ENCODE measurements around the gene ASL. TPM values are rescaled to one million over a fixed set of nuclear protein-coding genes. Genes with fewer than 3 reads are reported as not detected.
"Not testable (repeated sequence)": the region's sequence is repeated elsewhere in the genome, so short reads cannot be mapped to it uniquely, and the experiment has no call there.

ASL gene
- total RNA-seq, 1 donor from 2014 or later: 11.8 TPM

DNA sequence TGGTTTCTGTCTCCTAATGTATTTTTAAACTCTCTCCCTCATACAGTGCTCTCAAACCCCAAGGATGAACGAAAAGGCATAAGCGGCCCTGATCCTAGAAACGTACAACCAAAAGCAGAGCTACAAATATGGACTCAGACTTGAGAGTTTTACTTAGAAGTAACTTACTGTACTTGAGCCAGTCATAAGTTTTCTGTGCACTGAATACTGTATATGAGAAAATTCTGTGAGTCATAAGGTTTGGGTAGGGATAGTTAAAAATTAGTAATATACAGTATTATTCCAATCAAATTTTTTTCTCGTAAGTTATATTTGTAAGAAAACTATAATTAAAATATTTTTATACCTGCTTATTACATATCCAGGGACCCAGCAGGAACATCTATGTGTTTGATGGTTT, 5.9 kb upstream of the ASL start:
- intact Hi-C loops (cut with DNase I): no loop called here
- DNase-seq (ENCODE audit: missing footprints): no peak
- no peak for ATAC-seq

GRCh38 chr7:66070222-66070621, 5.4 kb upstream of the ASL start:
- no peak for DNase-seq (ENCODE audit: missing footprints)
- no peak for ATAC-seq
- intact Hi-C loops (cut with DNase I): no loop called here

DNA sequence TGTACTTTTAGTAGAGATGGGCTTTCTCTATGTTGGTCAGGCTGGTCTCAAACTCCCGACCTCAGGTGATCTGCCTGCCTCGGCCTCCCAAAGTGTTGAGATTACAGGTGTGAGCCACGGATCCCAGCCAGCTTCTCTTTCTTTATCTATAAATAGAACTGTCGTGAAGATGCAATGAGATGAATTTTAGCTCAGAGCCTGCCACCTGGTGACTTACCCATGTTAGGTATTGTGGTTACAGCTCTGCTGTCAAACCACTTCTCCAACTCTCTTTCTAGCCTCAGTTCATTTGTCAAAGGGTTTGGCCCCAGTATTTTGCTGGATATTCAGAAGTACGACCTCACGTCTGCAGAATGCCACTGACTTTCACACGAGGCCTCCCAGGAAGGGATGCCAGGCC, 3.4 kb upstream of the ASL start:
- ATAC-seq; intact Hi-C loops (cut with DNase I); DNase-seq (ENCODE audit: missing footprints): not testable (repeated sequence)

DNA sequence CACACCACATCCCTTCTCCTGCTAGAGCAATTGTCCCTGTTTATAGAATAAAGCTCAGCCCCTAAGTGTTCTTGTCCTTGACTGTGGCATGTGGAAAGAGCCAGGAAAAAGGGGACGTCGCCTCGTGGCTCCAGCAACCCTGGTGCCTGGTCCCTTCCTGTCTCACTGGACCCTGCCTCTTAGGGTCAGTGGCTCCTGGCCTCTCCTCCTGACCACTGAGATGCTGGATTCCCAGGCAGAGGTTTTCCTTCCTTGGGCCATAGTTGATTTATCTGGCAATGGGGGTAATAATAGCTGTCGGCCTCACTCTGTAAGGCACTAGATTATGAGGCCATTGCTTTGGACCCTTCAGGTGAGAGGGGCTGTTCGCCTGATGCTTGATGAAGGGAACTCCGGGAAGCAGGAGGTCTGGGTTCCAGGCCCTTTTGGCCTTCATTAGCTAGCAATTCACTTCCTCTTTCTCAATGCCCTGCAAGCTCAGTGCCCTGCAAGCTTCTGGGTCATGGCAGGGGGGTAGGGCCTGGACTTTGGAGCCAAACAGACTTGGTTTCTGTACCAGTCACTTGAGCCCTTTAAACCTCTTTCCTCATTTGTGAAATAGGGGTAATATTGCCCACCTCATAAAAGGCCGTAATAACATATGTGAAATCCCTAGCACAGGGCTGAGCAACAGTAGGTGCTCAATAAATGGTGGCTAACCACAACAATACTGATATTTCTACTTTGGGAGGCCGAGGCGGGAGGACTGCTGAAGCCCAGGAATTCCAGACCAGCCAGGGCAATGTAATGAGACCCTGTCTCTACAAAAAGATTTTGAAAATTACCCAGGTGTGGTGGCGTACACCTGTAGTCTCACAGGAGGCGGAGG, 1.1 kb downstream of the ASL start:
- ATAC-seq: no peak
- intact Hi-C loops (cut with DNase I): loop anchor here (5.0 kb wide), 1 partner anchor 41 kb away; no protein-coding TSS in a partner anchor
- no peak for DNase-seq (ENCODE audit: missing footprints)

DNA sequence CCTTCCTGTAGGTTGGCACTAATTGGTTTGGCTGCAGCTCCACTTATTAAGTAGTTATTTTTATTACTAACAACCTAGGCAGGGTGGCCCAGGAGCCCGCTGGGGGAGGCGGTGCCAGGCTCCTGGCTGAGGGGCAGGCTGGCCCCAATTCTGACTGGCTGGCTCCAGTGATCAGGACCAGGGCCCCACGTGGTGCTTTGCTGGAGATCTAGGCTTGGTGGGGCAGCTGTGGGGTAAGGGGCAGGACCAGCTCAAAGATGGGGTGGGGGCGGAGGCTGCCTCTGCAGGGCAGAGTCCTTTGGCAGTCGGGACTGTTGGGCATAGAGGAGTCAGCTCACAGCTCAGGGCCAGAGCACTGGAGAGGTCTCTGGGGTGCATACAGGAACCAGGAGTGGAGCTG, 2.4 kb downstream of the ASL start:
- ATAC-seq: no peak
- intact Hi-C loops (cut with DNase I): loop anchor here (5.0 kb wide), 1 partner anchor 39 kb away; no protein-coding TSS in a partner anchor
- no peak for DNase-seq (ENCODE audit: missing footprints)

- DNase-seq (ENCODE audit: missing footprints): no peak
- no peak for ATAC-seq
- intact Hi-C loops (cut with DNase I): no loop called here
Observed at GRCh38 chr7:66082083-66082482, 6.5 kb downstream of the ASL start.

DNA sequence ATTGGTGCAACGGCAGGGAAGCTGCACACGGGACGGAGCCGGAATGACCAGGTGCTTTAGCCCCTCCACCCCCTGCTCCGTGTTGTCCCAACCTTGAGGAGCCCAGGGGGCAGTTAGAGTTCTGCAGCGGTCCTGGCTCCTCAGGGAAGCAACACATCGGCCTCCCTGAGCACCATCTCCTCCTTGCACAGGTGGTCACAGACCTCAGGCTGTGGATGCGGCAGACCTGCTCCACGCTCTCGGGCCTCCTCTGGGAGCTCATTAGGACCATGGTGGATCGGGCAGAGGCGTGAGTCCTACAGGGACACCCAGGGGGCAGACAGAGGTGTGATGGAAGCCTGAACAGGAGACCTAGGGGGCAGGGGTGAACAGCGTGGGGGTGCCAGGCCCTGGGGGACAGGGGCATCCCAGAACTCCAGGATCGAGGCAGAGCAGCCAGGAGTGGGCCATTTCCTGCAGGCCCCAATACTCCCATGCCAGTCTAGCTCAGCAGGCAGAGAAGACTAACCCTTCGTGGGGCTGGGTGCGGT, 7.3 kb downstream of the ASL start:
- ATAC-seq: no peak
- intact Hi-C loops (cut with DNase I): no loop called here
- DNase-seq (ENCODE audit: missing footprints): no peak

- no peak for ATAC-seq
- intact Hi-C loops (cut with DNase I): no loop called here
- no peak for DNase-seq (ENCODE audit: missing footprints)
Observed at GRCh38 chr7:66083677-66084076, 8.1 kb downstream of the ASL start.

DNA sequence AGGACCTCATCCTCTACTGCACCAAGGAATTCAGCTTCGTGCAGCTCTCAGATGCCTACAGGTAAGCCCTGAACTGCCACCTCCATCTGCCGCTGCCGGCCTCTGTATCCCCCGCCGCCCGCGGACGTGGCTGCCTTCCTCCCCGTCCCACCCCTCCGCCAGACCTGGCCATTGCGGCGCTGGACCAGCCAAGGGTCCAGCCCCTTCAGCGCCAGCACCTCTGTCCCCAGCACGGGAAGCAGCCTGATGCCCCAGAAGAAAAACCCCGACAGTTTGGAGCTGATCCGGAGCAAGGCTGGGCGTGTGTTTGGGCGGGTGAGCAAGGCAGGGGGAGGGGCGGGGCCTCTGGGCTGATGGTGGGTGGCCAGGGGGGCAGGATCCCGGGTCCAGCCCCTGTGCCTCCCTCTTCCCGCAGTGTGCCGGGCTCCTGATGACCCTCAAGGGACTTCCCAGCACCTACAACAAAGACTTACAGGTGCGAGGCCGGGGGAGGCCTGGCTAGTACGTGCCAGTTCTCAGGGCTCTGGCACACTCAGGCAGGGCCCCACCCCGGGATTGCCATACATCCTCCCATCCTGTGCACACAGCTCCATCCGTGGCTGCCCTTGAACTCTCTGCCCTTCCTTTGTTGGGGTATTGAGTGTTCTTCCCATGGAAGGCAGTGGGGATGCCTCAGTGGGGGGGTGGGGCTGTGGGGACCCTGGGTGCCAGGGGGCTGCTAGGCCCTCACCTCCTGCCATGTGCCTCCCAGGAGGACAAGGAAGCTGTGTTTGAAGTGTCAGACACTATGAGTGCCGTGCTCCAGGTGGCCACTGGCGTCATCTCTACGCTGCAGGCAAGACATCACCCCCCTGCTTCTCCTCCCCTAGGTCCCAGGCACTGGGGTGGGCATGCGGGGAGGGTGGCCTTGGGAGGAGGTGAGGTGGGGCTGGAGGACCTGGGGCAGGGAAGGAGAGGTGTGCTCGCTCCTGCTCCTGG, 13.5 kb downstream of the ASL start:
- DNase-seq (ENCODE audit: missing footprints): no peak

DNA sequence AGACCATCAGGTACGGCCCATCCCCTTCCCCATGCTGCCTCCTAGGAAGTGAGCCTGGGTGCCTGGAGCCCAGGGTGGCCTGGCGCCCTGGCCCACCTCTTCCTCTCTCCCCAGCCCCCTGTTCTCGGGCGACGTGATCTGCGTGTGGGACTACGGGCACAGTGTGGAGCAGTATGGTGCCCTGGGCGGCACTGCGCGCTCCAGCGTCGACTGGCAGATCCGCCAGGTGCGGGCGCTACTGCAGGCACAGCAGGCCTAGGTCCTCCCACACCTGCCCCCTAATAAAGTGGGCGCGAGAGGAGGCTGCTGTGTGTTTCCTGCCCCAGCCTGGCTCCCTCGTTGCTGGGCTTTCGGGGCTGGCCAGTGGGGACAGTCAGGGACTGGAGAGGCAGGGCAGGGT, 17.0 kb downstream of the ASL start:
- intact Hi-C loops (cut with DNase I): no loop called here
- DNase-seq (ENCODE audit: missing footprints) (no peak), ATAC-seq (no peak)

More for the DNA sequence above, 13.5 kb downstream of the ASL start:
- no peak for ATAC-seq
- intact Hi-C loops (cut with DNase I): no loop called here

GRCh38 chr7:66095010-66095409, 19.4 kb downstream of the ASL start:
- DNase-seq (ENCODE audit: missing footprints) (no peak), ATAC-seq (no peak)
- intact Hi-C loops (cut with DNase I): no loop called here

DNA sequence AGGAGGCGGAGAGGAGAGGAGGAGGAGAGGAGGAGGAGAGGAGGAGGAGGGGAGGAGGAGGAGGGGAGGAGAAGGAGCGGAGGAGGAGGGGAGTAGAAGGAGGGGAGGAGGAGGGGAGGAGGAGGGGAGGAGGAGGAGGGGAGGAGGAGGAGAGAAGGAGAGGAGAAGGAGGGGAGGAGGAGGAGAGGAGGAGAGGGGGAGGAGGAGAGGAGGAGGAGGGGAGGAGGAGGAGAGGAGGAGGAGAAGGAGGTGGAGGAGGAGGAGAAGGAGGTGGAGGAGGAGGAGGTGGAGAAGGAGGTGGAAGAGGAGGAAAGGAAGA, 23.6 kb downstream of the ASL start:
- intact Hi-C loops (cut with DNase I): no loop called here
- DNase-seq (ENCODE audit: missing footprints): no peak
- peak; percentile 47 for ATAC-seq

DNA sequence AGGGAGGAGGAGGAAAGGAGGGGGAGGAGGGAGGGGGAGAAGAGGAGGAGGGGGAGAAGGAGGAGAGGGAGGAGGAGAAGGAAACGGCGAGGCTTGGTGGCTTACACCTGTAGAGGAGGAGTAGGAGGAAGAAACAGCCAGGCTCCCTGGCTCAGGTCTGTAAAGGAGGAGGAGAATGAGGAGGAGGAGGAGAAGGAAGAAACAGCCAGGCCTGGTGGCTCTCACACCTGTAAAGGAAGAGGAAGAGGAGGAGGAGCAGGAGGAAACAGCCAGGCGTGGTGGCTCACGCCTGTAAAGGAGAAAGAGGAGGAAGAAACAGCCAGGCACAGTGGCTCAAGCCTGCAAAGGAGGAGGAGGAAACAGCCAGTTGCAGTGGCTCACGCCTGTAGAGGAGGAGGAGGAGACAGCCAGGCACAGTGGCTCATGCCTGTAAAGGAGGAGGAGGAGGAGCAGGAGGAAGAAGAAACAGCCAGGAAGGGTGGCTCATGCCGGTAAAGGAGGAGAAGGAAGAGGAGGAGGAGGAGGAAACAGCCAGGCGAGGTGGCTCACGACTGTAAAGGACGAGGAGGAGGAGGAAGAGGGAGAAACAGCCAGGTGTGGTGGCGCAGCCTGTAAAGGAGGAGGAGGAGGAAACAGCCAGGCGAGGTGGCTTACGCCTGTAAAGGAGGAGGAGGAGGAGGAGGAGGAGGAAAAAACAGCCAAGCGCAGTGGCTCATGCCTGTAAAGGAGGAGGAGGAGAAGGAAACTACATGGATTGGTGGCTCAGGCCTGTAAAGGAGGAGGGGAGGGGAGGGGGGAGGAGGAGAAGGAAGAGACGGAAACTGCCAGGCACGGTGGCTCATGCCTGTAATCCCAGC, 24.2 kb downstream of the ASL start:
- ATAC-seq (peak; percentile 93), DNase-seq (ENCODE audit: missing footprints) (peak; percentile 69)
- intact Hi-C loops (cut with DNase I): no loop called here

- no peak for ATAC-seq
- intact Hi-C loops (cut with DNase I): no loop called here
- no peak for DNase-seq (ENCODE audit: missing footprints)
Observed at GRCh38 chr7:66100408-66101050, 24.9 kb downstream of the ASL start.

GRCh38 chr7:66102168-66102567, 26.5 kb downstream of the ASL start:
- intact Hi-C loops (cut with DNase I); DNase-seq (ENCODE audit: missing footprints); ATAC-seq: not testable (repeated sequence)

GRCh38 chr7:66103994-66104393, 28.4 kb downstream of the ASL start:
- intact Hi-C loops (cut with DNase I); DNase-seq (ENCODE audit: missing footprints); ATAC-seq: not testable (repeated sequence)

DNA sequence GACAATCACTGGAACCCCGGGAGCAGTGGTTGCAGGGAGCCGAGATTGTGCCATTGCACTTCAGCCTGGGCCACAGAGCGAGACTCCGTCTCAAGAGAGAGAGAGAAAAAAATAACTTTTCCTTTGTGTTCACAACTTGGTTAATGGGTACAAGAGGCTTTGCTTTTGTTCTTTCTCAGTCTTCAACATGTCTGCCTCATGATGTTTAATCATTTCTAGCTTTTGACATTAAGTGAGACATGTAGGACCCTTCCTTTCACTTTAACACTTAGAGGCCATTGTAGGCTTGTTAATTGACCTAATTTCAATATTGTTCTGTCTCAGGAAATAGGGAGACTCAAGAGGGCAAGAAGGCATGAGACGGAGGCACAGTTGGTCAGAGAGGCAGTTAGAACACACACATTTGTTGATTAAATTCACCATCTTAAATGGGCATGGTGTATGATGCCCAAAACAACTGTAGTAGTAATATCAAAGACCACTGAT, 29.7 kb downstream of the ASL start:
- intact Hi-C loops (cut with DNase I): no loop called here
- DNase-seq (ENCODE audit: missing footprints): no peak
- ATAC-seq: no peak

GRCh38 chr7:66108410-66108809, 32.8 kb downstream of the ASL start:
- DNase-seq (ENCODE audit: missing footprints); ATAC-seq; intact Hi-C loops (cut with DNase I): not testable (repeated sequence)
